T-helper 1 cell treated with Interleukin-12 subunit alpha and Interleukin-12 subunit beta and Interleukin-4 antibody, amounts not matched to agents 30 ng/mL and 1 ng/mL, for 36 hours (primary cell): ENCODE data around the gene NPDC1. TPM values are rescaled to one million over a fixed set of nuclear protein-coding genes. Genes with fewer than 3 reads are reported as not detected.
"Not testable (repeated sequence)": the region's sequence is repeated elsewhere in the genome, so short reads cannot be mapped to it uniquely, and the experiment has no call there.

ENCODE experiments used
- intact Hi-C: fragments of 100-400 bp; cut with micrococcal nuclease; formaldehyde crosslinking; loops from one replicate; pipeline ENCODE4 v1.15.1; 2024
- total RNA-seq: library from RNA; stranded (reverse); gene quantifications from 2 replicates; pipeline ENCODE4 v1.2.3, GENCODE V29; 2022

NPDC1 gene
- total RNA-seq, 1 donor from 2014 or later = 57.3 TPM

- intact Hi-C loops = no loop called here
These were observed 29.5 kb downstream of the NPDC1 start for GRCh38 chr9:137016436-137016835.

- intact Hi-C loops = no loop called here
These were observed 30.0 kb downstream of the NPDC1 start for GRCh38 chr9:137015976-137016375.

- intact Hi-C loops = no loop called here
These were observed 30.4 kb downstream of the NPDC1 start for GRCh38 chr9:137015540-137015930.

GRCh38 chr9:137014776-137015539 lies 31.0 kb downstream of the NPDC1 start:
- intact Hi-C loops = no loop called here

GRCh38 chr9:137014166-137014565 lies 31.8 kb downstream of the NPDC1 start:
- intact Hi-C loops = no loop called here

- intact Hi-C loops = no loop called here
These were observed 32.4 kb downstream of the NPDC1 start for GRCh38 chr9:137013571-137013940.

- intact Hi-C loops = no loop called here
These were observed 33.0 kb downstream of the NPDC1 start for GRCh38 chr9:137012694-137013570.

GRCh38 chr9:137011907-137012675 lies 33.9 kb downstream of the NPDC1 start:
- intact Hi-C loops = no loop called here

- intact Hi-C loops = no loop called here
These were observed 34.8 kb downstream of the NPDC1 start for GRCh38 chr9:137011156-137011555.

GRCh38 chr9:137009938-137010732 lies 35.8 kb downstream of the NPDC1 start:
- intact Hi-C loops = no loop called here

- intact Hi-C loops = no loop called here
These were observed 36.8 kb downstream of the NPDC1 start for GRCh38 chr9:137009217-137009616.

- intact Hi-C loops = no loop called here
These were observed 37.7 kb downstream of the NPDC1 start for GRCh38 chr9:137008312-137008711.

- intact Hi-C loops = no loop called here
These were observed 38.1 kb downstream of the NPDC1 start for GRCh38 chr9:137007816-137008270.

GRCh38 chr9:137007108-137007815 lies 38.7 kb downstream of the NPDC1 start:
- intact Hi-C loops = no loop called here

- intact Hi-C loops = no loop called here
These were observed 39.6 kb downstream of the NPDC1 start for GRCh38 chr9:137006116-137007003.

- intact Hi-C loops = not testable (repeated sequence)
These were observed 41.7 kb downstream of the NPDC1 start for GRCh38 chr9:137004285-137004684.

- intact Hi-C loops = no loop called here
These were observed 43.3 kb downstream of the NPDC1 start for GRCh38 chr9:137002646-137003041.

GRCh38 chr9:137001857-137002645 lies 43.9 kb downstream of the NPDC1 start:
- intact Hi-C loops = no loop called here
